Suprapubic skin (tissue), 4 donors: Measurements from ENCODE around the gene MCM9. TPM values are rescaled to one million over a fixed set of nuclear protein-coding genes. Genes with fewer than 3 reads are reported as not detected.

Source experiments
- DNase-seq, 2 donors: peaks; one replicate each; pipeline ENCODE4 v3.0.0-alpha.2; 2019; ENCODE audit warnings: low spot score in 2 of 2
- H3K27ac ChIP-seq: fragments of 200-600 bp; sonication (generic); one replicate; pipeline ENCODE4 v1.5.1; 2019
- H3K27me3 ChIP-seq: fragments of 200-600 bp; sonication (generic); one replicate; pipeline ENCODE4 v1.5.1; 2019
- H3K36me3 ChIP-seq: fragments of 200-600 bp; sonication (generic); one replicate; pipeline ENCODE4 v1.5.1; 2019
- H3K4me1 ChIP-seq: fragments of 200-600 bp; sonication (generic); one replicate; pipeline ENCODE4 v1.5.1; 2019
- H3K4me3 ChIP-seq: fragments of 200-600 bp; sonication (generic); one replicate; pipeline ENCODE4 v1.5.1; 2019; ENCODE audit warnings: mild to moderate bottlenecking
- H3K9me3 ChIP-seq: fragments of 200-600 bp; sonication (generic); one replicate; pipeline ENCODE4 v1.5.1; 2019
- EP300 ChIP-seq: sonication (generic); formaldehyde crosslinking; IDR thresholded peaks from one replicate; pipeline ENCODE4 v1.6.1; 2017; ENCODE audit warnings: antibody characterized with exemption
- POLR2A ChIP-seq, 2 donors: fragments of 450-650 bp; IDR thresholded peaks; one replicate each; pipeline ENCODE4 v1.6.1; 2017; ENCODE audit warnings: antibody characterized with exemption in 2 of 2, mild to moderate bottlenecking in 2 of 2, moderate library complexity in 2 of 2
- POLR2AphosphoS5 ChIP-seq, 3 donors: sonication (generic); formaldehyde crosslinking; IDR thresholded peaks; one replicate each; pipeline ENCODE4 v1.6.1; 2017; ENCODE audit warnings: antibody characterized with exemption in 3 of 3
- WGBS: methylation state at CpG from one replicate; pipeline ENCODE4 v1.1.5; 2018; 5-methylcytosine and 5-hydroxymethylcytosine counted together
- total RNA-seq, 4 donors: library from RNA; depleted of rRNA; stranded (reverse); fragments of >200 nt; gene quantifications; one replicate each; pipeline ENCODE4 v1.1.0, GENCODE V29; 2016
- TF ChIP-seq, protein P1 (sequence below), 2 donors: fragments of 200-600 bp in 1 of 2; fragments of 450-650 bp in 1 of 2; sonication (generic) in 1 of 2; IDR thresholded peaks; one replicate each; pipeline ENCODE4 v1.5.1; 2016 to 2019; ENCODE audit warnings: antibody characterized with exemption in 2 of 2, mild to moderate bottlenecking in 1 of 2, moderate library complexity in 1 of 2

Gene MCM9
- total RNA-seq, 4 donors from 2014 or later: 19.2 to 37.2 (median 26.8) TPM

DNA sequence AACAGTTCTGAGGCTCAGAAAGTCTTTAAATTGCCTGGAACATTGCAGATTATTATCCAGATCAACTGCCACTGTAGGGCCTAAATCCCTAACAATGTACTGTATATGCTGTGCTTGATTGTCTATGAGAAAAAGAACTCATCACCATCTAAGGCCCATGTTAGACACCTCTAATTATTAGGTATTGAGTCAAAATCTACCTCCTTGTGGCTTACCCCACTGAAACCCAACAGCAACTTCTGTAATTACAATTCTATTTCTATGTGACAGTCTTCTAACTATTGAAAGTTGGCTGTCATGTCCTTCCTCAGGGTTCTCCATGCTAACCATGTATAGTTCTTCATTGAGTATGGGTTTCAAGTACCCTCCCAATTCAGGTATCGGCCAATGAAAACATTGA is 13.9 kb downstream of the MCM9 start:
- TF ChIP-seq POLR2A (IDR thresholded peaks at IDR 0.05) (no peak), POLR2AphosphoS5 (IDR thresholded peaks at IDR 0.05) (no peak), EP300 (no peak)
- TF ChIP-seq, protein P1, sequence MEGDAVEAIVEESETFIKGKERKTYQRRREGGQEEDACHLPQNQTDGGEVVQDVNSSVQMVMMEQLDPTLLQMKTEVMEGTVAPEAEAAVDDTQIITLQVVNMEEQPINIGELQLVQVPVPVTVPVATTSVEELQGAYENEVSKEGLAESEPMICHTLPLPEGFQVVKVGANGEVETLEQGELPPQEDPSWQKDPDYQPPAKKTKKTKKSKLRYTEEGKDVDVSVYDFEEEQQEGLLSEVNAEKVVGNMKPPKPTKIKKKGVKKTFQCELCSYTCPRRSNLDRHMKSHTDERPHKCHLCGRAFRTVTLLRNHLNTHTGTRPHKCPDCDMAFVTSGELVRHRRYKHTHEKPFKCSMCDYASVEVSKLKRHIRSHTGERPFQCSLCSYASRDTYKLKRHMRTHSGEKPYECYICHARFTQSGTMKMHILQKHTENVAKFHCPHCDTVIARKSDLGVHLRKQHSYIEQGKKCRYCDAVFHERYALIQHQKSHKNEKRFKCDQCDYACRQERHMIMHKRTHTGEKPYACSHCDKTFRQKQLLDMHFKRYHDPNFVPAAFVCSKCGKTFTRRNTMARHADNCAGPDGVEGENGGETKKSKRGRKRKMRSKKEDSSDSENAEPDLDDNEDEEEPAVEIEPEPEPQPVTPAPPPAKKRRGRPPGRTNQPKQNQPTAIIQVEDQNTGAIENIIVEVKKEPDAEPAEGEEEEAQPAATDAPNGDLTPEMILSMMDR (IDR thresholded peaks at IDR 0.05): no peak
- H3K27me3 ChIP-seq: no peaks in the 10 kb centered on the region
- H3K9me3 ChIP-seq: no peaks in the 10 kb centered on the region
- DNase-seq: no peak
- H3K27ac ChIP-seq: no peak overlapping the region
- H3K4me1 ChIP-seq: no peaks in the 10 kb centered on the region
- WGBS: 100% methylated on average over 1 of the region's 1 CpG
- H3K36me3 ChIP-seq: peaks cover 68% of the 10 kb centered on the region
- H3K4me3 ChIP-seq: no peak overlapping the region

GRCh38 chr6:118918329-118918725 is 16.6 kb downstream of the MCM9 start:
- no peak overlapping the region for H3K4me3 ChIP-seq
- no peak for DNase-seq
- H3K9me3 ChIP-seq: no peaks in the 10 kb centered on the region
- peaks cover 75% of the 10 kb centered on the region for H3K36me3 ChIP-seq
- TF ChIP-seq EP300: no peak
- TF ChIP-seq, protein P1 (IDR thresholded peaks at IDR 0.05): no peak
- no peak for TF ChIP-seq POLR2AphosphoS5 (IDR thresholded peaks at IDR 0.05)
- TF ChIP-seq POLR2A (IDR thresholded peaks at IDR 0.05): no peak
- 83% methylated on average over 2 of the region's 2 CpGs for WGBS
- no peaks in the 10 kb centered on the region for H3K4me1 ChIP-seq
- H3K27ac ChIP-seq: no peak overlapping the region
- no peaks in the 10 kb centered on the region for H3K27me3 ChIP-seq

GRCh38 chr6:118917546-118918328 is 17.2 kb downstream of the MCM9 start:
- 90% methylated on average over 5 of the region's 5 CpGs for WGBS
- H3K4me3 ChIP-seq: no peak overlapping the region
- peaks cover 76% of the 10 kb centered on the region for H3K36me3 ChIP-seq
- no peak overlapping the region for H3K27ac ChIP-seq
- no peaks in the 10 kb centered on the region for H3K9me3 ChIP-seq
- no peaks in the 10 kb centered on the region for H3K27me3 ChIP-seq
- TF ChIP-seq, protein P1 (IDR thresholded peaks at IDR 0.05): no peak
- TF ChIP-seq POLR2AphosphoS5 (IDR thresholded peaks at IDR 0.05) (no peak), POLR2A (IDR thresholded peaks at IDR 0.05) (no peak), EP300 (no peak)
- no peak for DNase-seq
- H3K4me1 ChIP-seq: no peaks in the 10 kb centered on the region

DNA sequence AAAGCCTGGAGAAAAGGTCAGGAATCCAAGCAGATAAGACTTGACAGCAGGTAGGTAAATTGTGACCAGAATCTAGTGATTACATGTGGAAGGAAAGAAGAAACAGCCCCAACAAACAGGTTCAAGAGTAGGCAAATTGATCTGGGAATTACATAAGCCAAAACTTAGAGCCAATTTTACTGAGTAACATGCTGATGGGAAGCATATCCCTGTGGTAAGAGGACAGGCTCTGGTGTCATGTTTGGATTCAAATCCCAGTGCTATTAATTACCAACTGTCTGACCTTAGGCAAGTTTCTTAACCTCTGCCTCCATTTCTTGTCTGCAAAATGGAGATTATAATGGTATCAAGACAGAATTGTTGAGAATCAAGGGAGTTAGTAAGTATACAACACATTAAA is 20.4 kb downstream of the MCM9 start:
- no peak overlapping the region for H3K27ac ChIP-seq
- H3K4me1 ChIP-seq: no peaks in the 10 kb centered on the region
- TF ChIP-seq, protein P1 (IDR thresholded peaks at IDR 0.05): no peak
- TF ChIP-seq POLR2A (IDR thresholded peaks at IDR 0.05) (no peak), EP300 (no peak), POLR2AphosphoS5 (IDR thresholded peaks at IDR 0.05) (no peak)
- DNase-seq: no peak
- H3K4me3 ChIP-seq: no peak overlapping the region
- H3K27me3 ChIP-seq: no peaks in the 10 kb centered on the region
- peaks cover 74% of the 10 kb centered on the region for H3K36me3 ChIP-seq
- H3K9me3 ChIP-seq: no peaks in the 10 kb centered on the region

DNA sequence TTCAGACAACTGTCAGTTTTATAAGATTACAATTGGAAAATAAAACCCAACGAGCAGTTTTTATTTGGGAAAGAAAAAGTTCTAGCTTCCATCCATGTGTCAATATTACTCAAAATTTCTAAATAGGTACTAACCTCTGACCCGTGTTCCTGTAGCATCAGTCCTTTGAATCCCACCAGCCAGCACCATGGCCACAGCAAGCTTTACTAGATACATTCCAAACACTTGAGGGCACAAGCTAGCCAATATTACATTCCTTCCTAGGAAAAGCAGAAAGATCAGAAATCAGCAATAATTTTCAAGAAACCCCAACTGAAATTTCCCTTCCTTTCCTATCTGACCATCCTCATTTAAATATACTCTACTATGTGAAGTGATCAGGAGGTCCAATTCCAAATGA is 21.8 kb downstream of the MCM9 start:
- H3K4me1 ChIP-seq: no peaks in the 10 kb centered on the region
- DNase-seq: no peak
- H3K27ac ChIP-seq: no peak overlapping the region
- TF ChIP-seq EP300 (no peak), POLR2AphosphoS5 (IDR thresholded peaks at IDR 0.05) (no peak)
- H3K36me3 ChIP-seq: peaks cover 76% of the 10 kb centered on the region
- H3K27me3 ChIP-seq: no peaks in the 10 kb centered on the region
- no peak overlapping the region for H3K4me3 ChIP-seq
- H3K9me3 ChIP-seq: no peaks in the 10 kb centered on the region
- 86% methylated on average over 2 of the region's 2 CpGs for WGBS
